ENCODE data around the gene ECHDC3. TPM values are rescaled to one million over a fixed set of nuclear protein-coding genes. Genes with fewer than 3 reads are reported as not detected.

Gene ECHDC3, protein sequence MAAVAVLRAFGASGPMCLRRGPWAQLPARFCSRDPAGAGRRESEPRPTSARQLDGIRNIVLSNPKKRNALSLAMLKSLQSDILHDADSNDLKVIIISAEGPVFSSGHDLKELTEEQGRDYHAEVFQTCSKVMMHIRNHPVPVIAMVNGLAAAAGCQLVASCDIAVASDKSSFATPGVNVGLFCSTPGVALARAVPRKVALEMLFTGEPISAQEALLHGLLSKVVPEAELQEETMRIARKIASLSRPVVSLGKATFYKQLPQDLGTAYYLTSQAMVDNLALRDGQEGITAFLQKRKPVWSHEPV
- total RNA-seq: 1.3 and 12.6 TPM in 2 replicates

DNA sequence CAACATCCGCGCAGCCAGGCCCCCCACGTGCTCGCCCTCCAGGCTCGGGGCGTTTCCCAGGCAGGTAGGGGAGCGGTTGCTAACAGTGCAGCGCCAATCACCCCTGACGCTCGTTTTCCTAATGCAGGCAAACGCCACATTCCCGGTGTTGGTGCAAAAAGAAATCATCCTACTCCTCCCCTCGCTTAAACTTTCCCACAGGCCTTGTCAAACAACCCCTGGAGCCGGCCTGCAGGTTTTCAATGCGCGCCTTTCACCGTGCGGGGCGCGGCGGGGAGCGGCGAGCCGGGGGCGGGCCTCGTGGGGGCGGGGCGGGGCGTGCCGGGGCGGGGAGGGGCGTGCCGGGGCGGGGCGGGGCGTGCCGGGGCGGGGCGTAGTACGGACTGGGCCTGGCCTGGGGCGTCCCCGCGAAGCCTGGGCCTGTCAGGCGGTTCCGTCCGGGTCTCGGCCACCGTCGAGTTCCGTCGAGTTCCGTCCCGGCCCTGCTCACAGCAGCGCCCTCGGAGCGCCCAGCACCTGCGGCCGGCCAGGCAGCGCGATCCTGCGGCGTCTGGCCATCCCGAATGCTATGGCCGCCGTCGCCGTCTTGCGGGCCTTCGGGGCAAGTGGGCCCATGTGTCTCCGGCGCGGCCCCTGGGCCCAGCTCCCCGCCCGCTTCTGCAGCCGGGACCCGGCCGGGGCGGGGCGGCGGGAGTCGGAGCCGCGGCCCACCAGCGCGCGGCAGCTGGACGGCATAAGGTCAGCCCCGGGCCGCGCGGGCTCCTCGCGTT, at the start of gene ECHDC3:
ECHDC3 (plus strand) TSS at position 374 of the 770 bp plus-strand sequence; CDS start at position 569, 195 bp downstream.
- H3K4me3 ChIP-seq (ENCODE audit: low read depth, low read length): peak within 1 kb of the TSS; percentile 64
- peak; percentile 39 for DNase-seq (ENCODE audit: low read depth)
- TF ChIP-seq, protein P1, sequence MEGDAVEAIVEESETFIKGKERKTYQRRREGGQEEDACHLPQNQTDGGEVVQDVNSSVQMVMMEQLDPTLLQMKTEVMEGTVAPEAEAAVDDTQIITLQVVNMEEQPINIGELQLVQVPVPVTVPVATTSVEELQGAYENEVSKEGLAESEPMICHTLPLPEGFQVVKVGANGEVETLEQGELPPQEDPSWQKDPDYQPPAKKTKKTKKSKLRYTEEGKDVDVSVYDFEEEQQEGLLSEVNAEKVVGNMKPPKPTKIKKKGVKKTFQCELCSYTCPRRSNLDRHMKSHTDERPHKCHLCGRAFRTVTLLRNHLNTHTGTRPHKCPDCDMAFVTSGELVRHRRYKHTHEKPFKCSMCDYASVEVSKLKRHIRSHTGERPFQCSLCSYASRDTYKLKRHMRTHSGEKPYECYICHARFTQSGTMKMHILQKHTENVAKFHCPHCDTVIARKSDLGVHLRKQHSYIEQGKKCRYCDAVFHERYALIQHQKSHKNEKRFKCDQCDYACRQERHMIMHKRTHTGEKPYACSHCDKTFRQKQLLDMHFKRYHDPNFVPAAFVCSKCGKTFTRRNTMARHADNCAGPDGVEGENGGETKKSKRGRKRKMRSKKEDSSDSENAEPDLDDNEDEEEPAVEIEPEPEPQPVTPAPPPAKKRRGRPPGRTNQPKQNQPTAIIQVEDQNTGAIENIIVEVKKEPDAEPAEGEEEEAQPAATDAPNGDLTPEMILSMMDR (IDR thresholded peaks at IDR 0.05; ENCODE audit: insufficient read depth, low read depth, low read length): no peak

DNA sequence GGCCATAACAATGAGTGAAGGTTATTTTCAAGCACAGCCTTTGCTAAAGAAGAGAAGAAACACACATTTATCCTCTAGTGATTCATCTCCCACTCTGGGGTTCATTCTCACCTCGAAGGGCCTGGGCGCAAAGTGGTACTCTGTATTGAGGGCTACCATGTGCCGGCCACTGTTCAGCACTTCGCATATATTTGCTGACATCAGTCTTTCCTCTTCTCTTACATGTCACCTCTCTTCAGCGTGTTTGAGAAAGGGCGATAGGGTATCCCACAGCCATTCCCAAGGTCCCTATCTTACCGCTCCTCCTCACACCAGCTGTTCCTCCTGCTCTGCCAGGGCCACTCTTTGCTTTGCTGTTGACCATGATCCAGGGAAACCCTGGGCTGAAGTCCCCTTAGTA, 48.8 kb upstream of the ECHDC3 start:
- no peak overlapping the region for H3K4me3 ChIP-seq (ENCODE audit: low read depth, low read length)
- no peak for DNase-seq (ENCODE audit: low read depth)
- TF ChIP-seq, protein P1 (IDR thresholded peaks at IDR 0.05; ENCODE audit: insufficient read depth, low read depth, low read length): no peak

DNA sequence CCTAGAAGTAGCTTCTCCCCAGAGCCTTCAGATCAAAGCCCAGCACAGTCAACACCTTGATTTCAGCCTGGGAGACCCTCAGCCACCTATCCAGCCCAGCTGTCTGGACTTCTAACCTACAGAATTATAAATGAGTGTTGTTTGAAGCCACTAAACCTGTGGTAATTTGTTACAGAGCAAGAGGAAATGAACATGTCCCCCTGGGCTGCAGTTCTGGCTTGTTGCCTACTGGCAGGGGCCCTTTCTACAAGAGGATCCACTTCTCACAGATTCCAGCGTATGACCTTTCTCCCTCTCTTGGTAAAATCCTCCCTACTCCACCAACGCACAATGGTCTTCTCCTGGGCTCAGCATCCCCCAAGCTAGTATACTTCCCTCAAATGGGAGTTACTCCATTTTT, 46.4 kb upstream of the ECHDC3 start:
- TF ChIP-seq, protein P1 (IDR thresholded peaks at IDR 0.05; ENCODE audit: insufficient read depth, low read depth, low read length): no peak
- no peak overlapping the region for H3K4me3 ChIP-seq (ENCODE audit: low read depth, low read length)
- DNase-seq (ENCODE audit: low read depth): no peak

- DNase-seq (ENCODE audit: low read depth): no peak
- TF ChIP-seq, protein P1 (IDR thresholded peaks at IDR 0.05; ENCODE audit: insufficient read depth, low read depth, low read length): no peak
- H3K4me3 ChIP-seq (ENCODE audit: low read depth, low read length): no peak overlapping the region
These were observed 44.3 kb upstream of the ECHDC3 start for GRCh38 chr10:11697718-11698527.

GRCh38 chr10:11698691-11699549, 43.3 kb upstream of the ECHDC3 start:
- TF ChIP-seq, protein P1 (IDR thresholded peaks at IDR 0.05; ENCODE audit: insufficient read depth, low read depth, low read length): no peak
- DNase-seq (ENCODE audit: low read depth): no peak
- H3K4me3 ChIP-seq (ENCODE audit: low read depth, low read length): no peak overlapping the region

All from fibroblast of villous mesenchyme (primary cell).